Activated B cell treated with CpG ODN at 0.5 μM for 24 hours (primary cell): Measurements from ENCODE around the gene CD274. TPM values are rescaled to one million over a fixed set of nuclear protein-coding genes. Genes with fewer than 3 reads are reported as not detected.
"Not testable (repeated sequence)": the region's sequence is repeated elsewhere in the genome, so short reads cannot be mapped to it uniquely, and the experiment has no call there.

Experiments used
- ATAC-seq: fragments of 200-7000 bp; cut with Tn5 transposase; one replicate; pipeline ENCODE4 v1.10.0; 2021; ENCODE audit warnings: low read depth, mild to moderate bottlenecking, moderate library complexity
- CTCF ChIA-PET: fragments of 350-600 bp; sonication (Branson Sonifier 250); formaldehyde crosslinking; loops from one replicate; lab custom pipeline; 2021; ENCODE audit warnings: antibody characterized with exemption; lab: Charles Lee
- POLR2A ChIA-PET: fragments of 350-600 bp; sonication (Branson Sonifier 250); formaldehyde crosslinking; loops from one replicate; lab custom pipeline; 2021; ENCODE audit warnings: antibody characterized with exemption; lab: Charles Lee
- DNase-seq: peaks from one replicate; pipeline ENCODE4 v3.0.0; 2022
- H3K27ac Mint-ChIP-seq: one replicate; pipeline ENCODE4 v1.8.0; 2020; ENCODE audit warnings: mixed read lengths
- H3K27me3 Mint-ChIP-seq: one replicate; pipeline ENCODE4 v1.8.0; 2021; ENCODE audit warnings: mixed read lengths
- H3K36me3 Mint-ChIP-seq: one replicate; pipeline ENCODE4 v1.8.0; 2021; ENCODE audit warnings: low read depth, mixed read lengths
- H3K4me1 Mint-ChIP-seq: one replicate; pipeline ENCODE4 v1.8.0; 2021; ENCODE audit warnings: mixed read lengths
- H3K4me3 Mint-ChIP-seq: one replicate; pipeline ENCODE4 v1.8.0; 2020; ENCODE audit warnings: mild to moderate bottlenecking, mixed read lengths
- H3K9me3 Mint-ChIP-seq: one replicate; pipeline ENCODE4 v1.8.0; 2020; ENCODE audit warnings: mixed read lengths
- intact Hi-C: fragments of 100-400 bp; cut with micrococcal nuclease; formaldehyde crosslinking; loops from one replicate; pipeline ENCODE4 v1.15.1; 2024
- total RNA-seq: library from RNA; stranded (reverse); gene quantifications from 2 replicates; pipeline ENCODE4 v1.2.3, GENCODE V29; 2022
- TF ChIP-seq, protein P1 (sequence below): fragments of 200-600 bp; IDR thresholded peaks from one replicate; pipeline ENCODE4 v1.8.0; 2022; ENCODE audit warnings: antibody characterized with exemption, mild to moderate bottlenecking

CD274 gene
- total RNA-seq, 1 donor from 2014 or later: 48.9 TPM

DNA sequence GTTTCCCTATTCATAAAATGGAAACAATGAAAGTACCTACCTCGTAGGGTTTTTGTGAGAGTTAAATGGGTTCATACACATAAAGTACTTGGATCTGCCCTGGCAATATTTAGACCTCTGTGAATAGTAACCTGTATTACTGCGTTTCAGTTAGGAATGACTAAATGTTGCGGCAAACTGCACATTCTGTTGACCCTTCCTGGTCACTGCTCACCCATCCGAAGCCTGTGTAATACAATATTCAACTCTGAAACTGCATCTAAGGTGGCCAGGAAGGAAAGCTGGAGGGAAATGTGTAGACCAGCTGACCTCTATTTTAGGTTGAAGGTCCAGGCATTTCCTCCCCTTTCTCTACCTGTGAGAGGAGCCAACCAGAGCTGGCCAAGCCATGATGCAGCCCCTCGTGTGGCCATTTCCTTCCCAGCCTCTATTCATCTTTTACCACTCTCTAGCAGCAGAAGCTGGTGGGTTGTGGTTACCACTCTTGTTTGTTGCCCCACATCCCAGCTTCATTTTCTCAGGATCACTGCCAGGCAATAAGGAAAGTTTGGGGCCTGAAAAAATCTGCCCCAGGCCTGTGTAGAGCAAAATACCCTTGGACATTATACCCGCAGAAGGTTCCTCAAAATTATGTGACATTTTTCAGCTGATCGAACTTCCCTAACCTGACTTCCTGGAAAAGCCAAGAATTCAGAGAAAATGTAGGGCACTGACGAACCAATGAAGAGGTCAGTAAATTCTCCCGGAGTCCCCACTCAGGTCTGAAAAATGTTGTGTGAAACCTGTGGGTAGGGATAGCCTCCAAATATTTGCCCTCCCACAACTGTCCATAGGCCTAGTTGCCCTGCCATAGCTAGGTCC, 39.5 kb downstream of the CD274 start:
- no peaks in the 10 kb centered on the region for H3K9me3 Mint-ChIP-seq
- POLR2A ChIA-PET: no interaction called here
- CTCF ChIA-PET: interaction anchor here (1.0 to 1.3 kb wide), 3 partner anchors 9 to 110 kb away, joined by 3 to 4 read pairs (median 3); no protein-coding TSS in a partner anchor

DNA sequence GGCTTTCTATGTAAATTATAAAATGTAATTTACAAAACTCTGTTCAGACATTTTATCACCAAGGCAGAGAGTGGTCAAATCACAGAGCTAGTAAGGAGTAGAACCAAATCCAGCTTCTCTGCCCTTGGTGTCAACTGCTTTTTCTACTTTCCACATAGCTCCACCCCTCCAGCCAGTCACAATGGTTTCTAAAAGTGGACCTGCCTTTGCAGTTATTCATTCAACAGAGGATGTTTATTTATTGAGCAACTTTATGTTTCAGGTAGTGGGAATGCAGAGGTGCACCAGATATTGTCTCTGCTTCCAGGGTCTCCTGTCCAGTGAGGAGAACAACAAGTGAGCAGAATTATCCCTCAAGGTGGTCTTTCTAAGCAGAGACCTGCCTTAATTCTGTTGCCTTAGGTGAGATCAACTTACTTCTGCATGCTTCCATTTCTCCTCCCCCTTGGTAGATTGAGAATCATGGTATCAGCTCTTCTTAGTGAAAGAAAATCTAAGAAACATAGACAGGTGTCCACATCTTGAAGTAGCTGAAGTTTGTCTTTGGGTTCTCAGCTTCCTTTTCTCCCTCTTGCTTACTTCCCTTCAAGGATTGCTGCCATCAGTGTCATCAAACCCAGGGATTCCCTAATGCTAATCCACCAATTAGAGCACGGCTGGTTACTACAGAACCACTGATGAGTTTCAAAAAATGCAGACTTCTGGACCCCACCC, 42.8 kb downstream of the CD274 start:
- intact Hi-C loops: loop anchor here (1.0 to 5.0 kb wide), 3 partner anchors 17 to 99 kb away; partner anchors contain the start of genes CD274 and PDCD1LG2
- POLR2A ChIA-PET: interaction anchor here (1.0 to 2.2 kb wide), 6 partner anchors 37 to 94 kb away, joined by 4 to 19 read pairs (median 10); partner anchors contain the start of gene PLGRKT
- Mint-ChIP-seq H3K4me3 (no peak overlapping the region), H3K9me3 (no peaks in the 10 kb centered on the region), H3K36me3 (no peaks in the 10 kb centered on the region), H3K27me3 (no peaks in the 10 kb centered on the region), H3K27ac (peak overlapping the region; percentile 54), H3K4me1 (peaks cover 17% of the 10 kb centered on the region)
- CTCF ChIA-PET: interaction anchor here (1.0 to 2.1 kb wide), 2 partner anchors 42 to 97 kb away, joined by 3 to 4 read pairs; partner anchors contain the start of gene CD274
- DNase-seq (no peak), ATAC-seq (no peak)
- TF ChIP-seq, protein P1, sequence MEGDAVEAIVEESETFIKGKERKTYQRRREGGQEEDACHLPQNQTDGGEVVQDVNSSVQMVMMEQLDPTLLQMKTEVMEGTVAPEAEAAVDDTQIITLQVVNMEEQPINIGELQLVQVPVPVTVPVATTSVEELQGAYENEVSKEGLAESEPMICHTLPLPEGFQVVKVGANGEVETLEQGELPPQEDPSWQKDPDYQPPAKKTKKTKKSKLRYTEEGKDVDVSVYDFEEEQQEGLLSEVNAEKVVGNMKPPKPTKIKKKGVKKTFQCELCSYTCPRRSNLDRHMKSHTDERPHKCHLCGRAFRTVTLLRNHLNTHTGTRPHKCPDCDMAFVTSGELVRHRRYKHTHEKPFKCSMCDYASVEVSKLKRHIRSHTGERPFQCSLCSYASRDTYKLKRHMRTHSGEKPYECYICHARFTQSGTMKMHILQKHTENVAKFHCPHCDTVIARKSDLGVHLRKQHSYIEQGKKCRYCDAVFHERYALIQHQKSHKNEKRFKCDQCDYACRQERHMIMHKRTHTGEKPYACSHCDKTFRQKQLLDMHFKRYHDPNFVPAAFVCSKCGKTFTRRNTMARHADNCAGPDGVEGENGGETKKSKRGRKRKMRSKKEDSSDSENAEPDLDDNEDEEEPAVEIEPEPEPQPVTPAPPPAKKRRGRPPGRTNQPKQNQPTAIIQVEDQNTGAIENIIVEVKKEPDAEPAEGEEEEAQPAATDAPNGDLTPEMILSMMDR: no peak

More for the DNA sequence above, 39.5 kb downstream of the CD274 start:
- DNase-seq: no peak
- intact Hi-C loops: loop anchor here (5.0 kb wide), 2 partner anchors 38 to 102 kb away; partner anchors contain the start of gene CD274
- Mint-ChIP-seq H3K4me1 (peaks cover 17% of the 10 kb centered on the region), H3K27me3 (no peaks in the 10 kb centered on the region), H3K4me3 (no peak overlapping the region), H3K27ac (no peak overlapping the region), H3K36me3 (no peaks in the 10 kb centered on the region)
- TF ChIP-seq, protein P1: no peak
- no peak for ATAC-seq

DNA sequence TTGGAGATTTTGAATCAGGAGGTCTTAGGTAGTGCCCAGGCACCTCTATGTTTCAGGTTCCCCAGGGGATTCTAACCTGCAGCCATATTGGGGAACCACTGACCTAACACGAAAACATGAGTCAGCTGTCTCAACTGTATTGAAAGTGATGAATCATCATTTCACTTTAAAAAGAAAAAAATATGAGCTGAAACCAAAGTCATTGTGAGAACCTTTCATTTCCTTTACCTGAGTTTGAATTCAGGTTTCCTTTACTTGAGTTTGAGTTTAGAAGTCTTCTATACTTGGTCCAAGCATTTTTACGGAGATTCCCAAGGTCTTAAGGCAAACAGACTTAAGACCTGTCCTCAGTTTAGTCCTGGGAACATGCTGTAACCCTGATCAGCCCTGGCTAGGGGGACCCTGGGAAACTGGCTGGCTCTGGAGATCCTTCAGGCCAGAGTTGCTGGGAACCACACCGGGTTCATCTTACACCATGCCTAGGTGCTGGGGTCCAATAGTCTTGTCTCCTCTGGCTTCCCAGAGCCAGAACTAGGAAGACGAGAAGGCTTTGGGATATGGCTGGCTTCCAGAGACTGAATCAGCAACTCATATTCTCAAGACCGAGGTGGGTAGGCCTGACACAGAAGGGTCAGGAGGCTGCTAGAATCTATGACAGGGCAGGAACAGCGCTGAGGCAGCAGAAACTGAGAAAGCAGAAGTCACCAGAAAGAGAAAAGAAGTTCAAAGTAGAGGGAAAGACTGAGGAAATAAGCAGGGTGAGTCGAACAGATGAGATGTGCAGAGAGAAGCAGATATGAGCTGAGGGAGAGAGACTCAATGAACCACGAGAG, 43.6 kb downstream of the CD274 start:
- TF ChIP-seq, protein P1: no peak
- intact Hi-C loops: loop anchor here (1.0 to 5.0 kb wide), 3 partner anchors 16 to 98 kb away; partner anchors contain the start of genes CD274 and PDCD1LG2
- H3K27me3 Mint-ChIP-seq: no peaks in the 10 kb centered on the region
- peak overlapping the region; percentile 54 for H3K27ac Mint-ChIP-seq
- DNase-seq: no peak
- no peaks in the 10 kb centered on the region for H3K9me3 Mint-ChIP-seq
- H3K4me1 Mint-ChIP-seq: peaks cover 17% of the 10 kb centered on the region
- POLR2A ChIA-PET: interaction anchor here (0.7 to 2.2 kb wide), 12 partner anchors 11 to 304 kb away, joined by 3 to 19 read pairs (median 4); partner anchors contain the start of gene PLGRKT
- CTCF ChIA-PET: interaction anchor here (1.0 to 2.1 kb wide), 2 partner anchors 43 to 96 kb away, joined by 3 to 4 read pairs; partner anchors contain the start of gene CD274
- ATAC-seq: peak; percentile 78
- H3K36me3 Mint-ChIP-seq: no peaks in the 10 kb centered on the region
- peak overlapping the region; percentile 3 for H3K4me3 Mint-ChIP-seq

DNA sequence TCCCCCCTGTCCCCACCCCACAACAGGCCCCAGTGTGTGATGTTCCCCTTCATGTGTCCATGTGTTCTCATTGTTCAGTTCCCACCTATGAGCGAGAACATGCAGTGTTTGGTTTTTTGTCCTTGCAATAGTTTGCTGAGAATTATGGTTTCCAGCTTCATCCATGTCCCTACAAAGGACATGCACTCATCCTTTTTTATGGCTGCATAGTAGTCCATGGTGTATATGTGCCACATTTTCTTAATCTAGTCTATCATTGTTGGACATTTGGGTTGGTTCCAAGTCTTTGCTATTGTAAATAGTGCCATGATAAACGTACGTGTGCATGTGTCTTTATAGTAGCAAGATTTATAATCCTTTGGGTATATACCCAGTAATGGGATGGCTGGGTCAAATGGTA, 44.4 kb downstream of the CD274 start:
- intact Hi-C loops: loop anchor here (5.0 kb wide), 2 partner anchors 42 to 98 kb away; partner anchors contain the start of gene CD274
- not testable (repeated sequence) for H3K36me3 Mint-ChIP-seq, DNase-seq, H3K9me3 Mint-ChIP-seq, H3K4me3 Mint-ChIP-seq, ATAC-seq, H3K27me3 Mint-ChIP-seq, H3K27ac Mint-ChIP-seq
- ChIA-PET CTCF (interaction anchor here (1.1 kb wide), 1 partner anchor 44 kb away, joined by 3 read pairs; the partner anchor contains the start of gene CD274), POLR2A (interaction anchor here (0.7 to 2.2 kb wide), 9 partner anchors 12 to 304 kb away, joined by 3 to 19 read pairs (median 3); no protein-coding TSS in a partner anchor)
- H3K4me1 Mint-ChIP-seq: peaks cover 17% of the 10 kb centered on the region

DNA sequence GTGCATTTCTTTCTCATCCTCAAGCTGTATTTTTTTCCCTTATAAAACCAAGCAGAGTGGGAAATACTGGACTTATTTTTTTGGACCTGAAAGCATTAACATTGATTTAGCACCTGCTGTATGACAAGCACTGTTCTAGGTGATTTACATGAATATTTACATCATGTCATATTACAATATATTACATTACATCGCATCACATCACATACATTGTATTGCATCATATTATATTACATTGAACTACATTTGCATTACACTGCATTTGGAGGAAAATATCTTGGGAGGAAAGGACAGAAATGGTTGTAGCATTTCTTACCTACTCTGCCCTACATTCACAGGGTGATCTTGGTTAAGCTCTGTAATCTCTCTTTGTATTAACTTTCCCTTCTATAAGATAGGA, 48.8 kb downstream of the CD274 start:
- ChIA-PET CTCF (no interaction called here), POLR2A (no interaction called here)
- H3K4me1 Mint-ChIP-seq: peaks cover 5% of the 10 kb centered on the region
- no peak for DNase-seq
- H3K36me3 Mint-ChIP-seq: no peaks in the 10 kb centered on the region
- intact Hi-C loops: no loop called here
- TF ChIP-seq, protein P1: no peak
- no peak overlapping the region for H3K27ac Mint-ChIP-seq
- H3K4me3 Mint-ChIP-seq: no peak overlapping the region
- H3K27me3 Mint-ChIP-seq: no peaks in the 10 kb centered on the region
- H3K9me3 Mint-ChIP-seq: no peaks in the 10 kb centered on the region
- ATAC-seq: no peak
